ENCODE data around the gene CLEC1B.
"Not testable (repeated sequence)": the region's sequence is repeated elsewhere in the genome, so short reads cannot be mapped to it uniquely, and the experiment has no call there.

CLEC1B gene

GRCh38 chr12:9999016-9999415 is at the start of gene CLEC1B:
Gene CLEC1B (minus strand): TSS chr12:9999121. CDS start chr12:9999100, 21 bp downstream.
- Histone ChIP-seq H3K9me3 (ENCODE audit: control insufficient read depth, low read length) (no peaks in the 10 kb centered on the region), H3K4me1 (ENCODE audit: control insufficient read depth, insufficient read depth, low read length) (no peaks in the 10 kb centered on the region), H3K4me3 (ENCODE audit: low read length) (no peak within 1 kb of the TSS), H3K9ac (ENCODE audit: low read length) (no peak within 1 kb of the TSS), H3K27me3 (ENCODE audit: control insufficient read depth, insufficient read depth, low read length) (no peaks in the 10 kb centered on the region), H3K36me3 (ENCODE audit: control insufficient read depth, insufficient read depth, low read length) (no peaks in the 10 kb centered on the region)

GRCh38 chr12:10048526-10048925 is 49.6 kb upstream of the CLEC1B start:
- Histone ChIP-seq H3K27me3 (ENCODE audit: control insufficient read depth, insufficient read depth, low read length) (no peaks in the 10 kb centered on the region), H3K9ac (ENCODE audit: low read length) (no peak overlapping the region), H3K9me3 (ENCODE audit: control insufficient read depth, low read length) (no peaks in the 10 kb centered on the region), H3K4me1 (ENCODE audit: control insufficient read depth, insufficient read depth, low read length) (no peaks in the 10 kb centered on the region), H3K4me3 (ENCODE audit: low read length) (no peak overlapping the region), H3K36me3 (ENCODE audit: control insufficient read depth, insufficient read depth, low read length) (no peaks in the 10 kb centered on the region)

- Histone ChIP-seq H3K9ac (ENCODE audit: low read length) (no peak overlapping the region), H3K9me3 (ENCODE audit: control insufficient read depth, low read length) (no peaks in the 10 kb centered on the region), H3K27me3 (ENCODE audit: control insufficient read depth, insufficient read depth, low read length) (no peaks in the 10 kb centered on the region), H3K4me3 (ENCODE audit: low read length) (no peak overlapping the region), H3K4me1 (ENCODE audit: control insufficient read depth, insufficient read depth, low read length) (no peaks in the 10 kb centered on the region), H3K36me3 (ENCODE audit: control insufficient read depth, insufficient read depth, low read length) (no peaks in the 10 kb centered on the region)
Measured at GRCh38 chr12:10042167-10042566, 43.2 kb upstream of the CLEC1B start.

- H3K27me3 ChIP-seq (ENCODE audit: control insufficient read depth, insufficient read depth, low read length) = no peaks in the 10 kb centered on the region
Measured at GRCh38 chr12:10033783-10034545, 35.0 kb upstream of the CLEC1B start.

GRCh38 chr12:10031771-10032175 is 32.9 kb upstream of the CLEC1B start:
- Histone ChIP-seq H3K9me3 (ENCODE audit: control insufficient read depth, low read length) (no peaks in the 10 kb centered on the region), H3K36me3 (ENCODE audit: control insufficient read depth, insufficient read depth, low read length) (no peaks in the 10 kb centered on the region), H3K4me3 (ENCODE audit: low read length) (no peak overlapping the region), H3K27me3 (ENCODE audit: control insufficient read depth, insufficient read depth, low read length) (no peaks in the 10 kb centered on the region), H3K4me1 (ENCODE audit: control insufficient read depth, insufficient read depth, low read length) (no peaks in the 10 kb centered on the region), H3K9ac (ENCODE audit: low read length) (no peak overlapping the region)

More at GRCh38 chr12:10033783-10034545, 35.0 kb upstream of the CLEC1B start:
- H3K36me3 ChIP-seq (ENCODE audit: control insufficient read depth, insufficient read depth, low read length) = no peaks in the 10 kb centered on the region
- H3K4me3 ChIP-seq (ENCODE audit: low read length) = no peak overlapping the region
- no peaks in the 10 kb centered on the region for H3K4me1 ChIP-seq (ENCODE audit: control insufficient read depth, insufficient read depth, low read length)
- no peaks in the 10 kb centered on the region for H3K9me3 ChIP-seq (ENCODE audit: control insufficient read depth, low read length)
- no peak overlapping the region for H3K9ac ChIP-seq (ENCODE audit: low read length)

- no peaks in the 10 kb centered on the region for H3K27me3 ChIP-seq (ENCODE audit: control insufficient read depth, insufficient read depth, low read length)
Measured at GRCh38 chr12:10031321-10031720, 32.4 kb upstream of the CLEC1B start.

GRCh38 chr12:10030446-10030845 is 31.5 kb upstream of the CLEC1B start, which contains the start of gene CLEC9A:
Gene CLEC9A (plus strand): TSS chr12:10030682. CDS start chr12:10052688, 22,006 bp downstream.
- no peaks in the 10 kb centered on the region for H3K4me1 ChIP-seq (ENCODE audit: control insufficient read depth, insufficient read depth, low read length)

More at GRCh38 chr12:10031321-10031720, 32.4 kb upstream of the CLEC1B start:
- no peaks in the 10 kb centered on the region for H3K9me3 ChIP-seq (ENCODE audit: control insufficient read depth, low read length)
- no peak overlapping the region for H3K9ac ChIP-seq (ENCODE audit: low read length)
- H3K36me3 ChIP-seq (ENCODE audit: control insufficient read depth, insufficient read depth, low read length) = no peaks in the 10 kb centered on the region
- no peak overlapping the region for H3K4me3 ChIP-seq (ENCODE audit: low read length)
- H3K4me1 ChIP-seq (ENCODE audit: control insufficient read depth, insufficient read depth, low read length) = no peaks in the 10 kb centered on the region

GRCh38 chr12:10027721-10028120 is 28.8 kb upstream of the CLEC1B start:
- Histone ChIP-seq H3K9me3 (ENCODE audit: control insufficient read depth, low read length) (no peaks in the 10 kb centered on the region), H3K4me3 (ENCODE audit: low read length) (no peak overlapping the region), H3K4me1 (ENCODE audit: control insufficient read depth, insufficient read depth, low read length) (no peaks in the 10 kb centered on the region), H3K27me3 (ENCODE audit: control insufficient read depth, insufficient read depth, low read length) (no peaks in the 10 kb centered on the region), H3K36me3 (ENCODE audit: control insufficient read depth, insufficient read depth, low read length) (no peaks in the 10 kb centered on the region), H3K9ac (ENCODE audit: low read length) (no peak overlapping the region)

More at GRCh38 chr12:10030446-10030845, 31.5 kb upstream of the CLEC1B start, which contains the start of gene CLEC9A:
- Histone ChIP-seq H3K36me3 (ENCODE audit: control insufficient read depth, insufficient read depth, low read length) (no peaks in the 10 kb centered on the region), H3K27me3 (ENCODE audit: control insufficient read depth, insufficient read depth, low read length) (no peaks in the 10 kb centered on the region), H3K9ac (ENCODE audit: low read length) (no peak within 1 kb of the TSS), H3K4me3 (ENCODE audit: low read length) (no peak within 1 kb of the TSS), H3K9me3 (ENCODE audit: control insufficient read depth, low read length) (no peaks in the 10 kb centered on the region)

- no peaks in the 10 kb centered on the region for H3K9me3 ChIP-seq (ENCODE audit: control insufficient read depth, low read length)
- no peaks in the 10 kb centered on the region for H3K36me3 ChIP-seq (ENCODE audit: control insufficient read depth, insufficient read depth, low read length)
- no peak overlapping the region for H3K4me3 ChIP-seq (ENCODE audit: low read length)
- H3K27me3 ChIP-seq (ENCODE audit: control insufficient read depth, insufficient read depth, low read length) = no peaks in the 10 kb centered on the region
- H3K4me1 ChIP-seq (ENCODE audit: control insufficient read depth, insufficient read depth, low read length) = no peaks in the 10 kb centered on the region
- H3K9ac ChIP-seq (ENCODE audit: low read length) = no peak overlapping the region
Measured at GRCh38 chr12:10027311-10027710, 28.4 kb upstream of the CLEC1B start.

- H3K36me3 ChIP-seq (ENCODE audit: control insufficient read depth, insufficient read depth, low read length); H3K9me3 ChIP-seq (ENCODE audit: control insufficient read depth, low read length); H3K27me3 ChIP-seq (ENCODE audit: control insufficient read depth, insufficient read depth, low read length); H3K9ac ChIP-seq (ENCODE audit: low read length); H3K4me1 ChIP-seq (ENCODE audit: control insufficient read depth, insufficient read depth, low read length); H3K4me3 ChIP-seq (ENCODE audit: low read length): not testable (repeated sequence)
Measured at GRCh38 chr12:10026666-10027065, 27.7 kb upstream of the CLEC1B start.

GRCh38 chr12:10025236-10025635 is 26.3 kb upstream of the CLEC1B start:
- Histone ChIP-seq H3K36me3 (ENCODE audit: control insufficient read depth, insufficient read depth, low read length) (no peaks in the 10 kb centered on the region), H3K9ac (ENCODE audit: low read length) (no peak overlapping the region), H3K27me3 (ENCODE audit: control insufficient read depth, insufficient read depth, low read length) (no peaks in the 10 kb centered on the region), H3K4me3 (ENCODE audit: low read length) (no peak overlapping the region), H3K9me3 (ENCODE audit: control insufficient read depth, low read length) (no peaks in the 10 kb centered on the region), H3K4me1 (ENCODE audit: control insufficient read depth, insufficient read depth, low read length) (no peaks in the 10 kb centered on the region)

- no peaks in the 10 kb centered on the region for H3K36me3 ChIP-seq (ENCODE audit: control insufficient read depth, insufficient read depth, low read length)
- no peak overlapping the region for H3K9ac ChIP-seq (ENCODE audit: low read length)
- H3K4me3 ChIP-seq (ENCODE audit: low read length) = no peak overlapping the region
- H3K9me3 ChIP-seq (ENCODE audit: control insufficient read depth, low read length) = no peaks in the 10 kb centered on the region
- H3K4me1 ChIP-seq (ENCODE audit: control insufficient read depth, insufficient read depth, low read length) = no peaks in the 10 kb centered on the region
- H3K27me3 ChIP-seq (ENCODE audit: control insufficient read depth, insufficient read depth, low read length) = no peaks in the 10 kb centered on the region
Measured at GRCh38 chr12:10021342-10021741, 22.4 kb upstream of the CLEC1B start.
